ENCODE results near the gene FAM174C. TPM values are rescaled to one million over a fixed set of nuclear protein-coding genes. Genes with fewer than 3 reads are reported as not detected.

Gene FAM174C
- total and polyA plus RNA-seq, 10 of the 15 experiments (the other 5 are each of a cell fraction or from before 2014, with no cell fraction given) = 0.89 to 94.6 (median 43.6) TPM

GRCh38 chr19:1267477-1268225 is 7.7 kb upstream of the FAM174C start:
- RAD21 ChIA-PET (ENCODE audit: unreplicated experiment) = interaction anchor here (1.8 to 5.1 kb wide), 3 partner anchors 9 to 23 kb away, joined by 6 to 336 read pairs (median 47); no protein-coding TSS in a partner anchor
- in situ Hi-C loops (cut with MboI) = loop anchor here (10.0 kb wide), 1 partner anchor 817 kb away; no protein-coding TSS in a partner anchor
- Histone ChIP-seq H3K4me3 (peak overlapping the region; percentile 53; the same call in 1 of the 2 replicates), H4K20me1 (ENCODE audit: control insufficient read depth, insufficient read depth) (no peaks in the 10 kb centered on the region; the same call in 1 of the 2 replicates), H3K27ac (ENCODE audit: control insufficient read depth, insufficient read depth) (no peak overlapping the region), H3K9ac (ENCODE audit: control insufficient read depth, insufficient read depth, low read length) (no peak overlapping the region), H3K9me3 (replicated peaks; ENCODE audit: control insufficient read depth, insufficient read depth, low read length) (no peaks in the 10 kb centered on the region), H2AFZ (ENCODE audit: control insufficient read depth, low read depth, low read length) (no peak overlapping the region), H3K4me1 (ENCODE audit: control insufficient read depth, insufficient read depth, low read length) (peaks cover 60% of the 10 kb centered on the region), H3K79me2 (ENCODE audit: control insufficient read depth, insufficient read depth, low read length) (peaks cover 35% of the 10 kb centered on the region), H3K36me3 (ENCODE audit: control insufficient read depth in 2 of 2, insufficient read depth in 2 of 2, low read length in 1 of 2) (peaks cover 11 to 15% of the 10 kb centered on the region in 2 experiments), H3K4me2 (ENCODE audit: control insufficient read depth, insufficient read depth) (peak overlapping the region; percentile 92), H3K27me3 (replicated peaks in 1 of 2; ENCODE audit: control insufficient read depth in 2 of 2, insufficient read depth in 2 of 2, low read length in 1 of 2) (no peaks in the 10 kb centered on the region)
- 23% methylated on average over 32 of the region's 35 CpGs for WGBS (ENCODE audit: insufficient coverage, insufficient replicate concordance, low lambda C conversion rate, missing lambda C conversion rate)
- DNase-seq (ENCODE audit: low read depth, low spot score) (no peak), FAIRE-seq (no peak), ATAC-seq (no peak)
- TF ChIP-seq ZNF24 (IDR thresholded peaks at IDR 0.05) (peak; percentile 85; the same call in 1 of the 2 replicates), HSF1 (IDR thresholded peaks at IDR 0.05; ENCODE audit: low read depth, low read length) (no peak)
- POLR2A ChIA-PET = interaction anchor here (1.6 to 8.7 kb wide), 3 partner anchors 8 to 24 kb away, joined by 6 to 184 read pairs (median 15); partner anchors contain the start of genes ATP5F1D and FAM174C
- CTCF ChIA-PET = interaction anchor here (7.2 kb wide), 1 partner anchor 25 kb away, joined by 363 read pairs; the partner anchor contains the start of gene ATP5F1D
- SMC1A ChIA-PET (ENCODE audit: uncharacterized antibody, unreplicated experiment) = interaction anchor here (7.3 kb wide), 1 partner anchor 24 kb away, joined by 172 read pairs; the partner anchor contains the start of gene ATP5F1D
- no TSS peak for BruUV-seq (replicated peaks)
- intact Hi-C loops (cut with micrococcal nuclease; ENCODE audit: unreplicated experiment) = no loop called here

All from GM12878 (cell line).